Amniotic stem cell (primary cell): ENCODE results near the gene CTDNEP1.

Source experiments
- DNase-seq: peaks from one replicate; lab custom pipeline; 2025; lab: John Stamatoyannopoulos, UW

Gene CTDNEP1

GRCh38 chr17:7226721-7227710, 24.5 kb downstream of the CTDNEP1 start:
- no peak for DNase-seq

DNA sequence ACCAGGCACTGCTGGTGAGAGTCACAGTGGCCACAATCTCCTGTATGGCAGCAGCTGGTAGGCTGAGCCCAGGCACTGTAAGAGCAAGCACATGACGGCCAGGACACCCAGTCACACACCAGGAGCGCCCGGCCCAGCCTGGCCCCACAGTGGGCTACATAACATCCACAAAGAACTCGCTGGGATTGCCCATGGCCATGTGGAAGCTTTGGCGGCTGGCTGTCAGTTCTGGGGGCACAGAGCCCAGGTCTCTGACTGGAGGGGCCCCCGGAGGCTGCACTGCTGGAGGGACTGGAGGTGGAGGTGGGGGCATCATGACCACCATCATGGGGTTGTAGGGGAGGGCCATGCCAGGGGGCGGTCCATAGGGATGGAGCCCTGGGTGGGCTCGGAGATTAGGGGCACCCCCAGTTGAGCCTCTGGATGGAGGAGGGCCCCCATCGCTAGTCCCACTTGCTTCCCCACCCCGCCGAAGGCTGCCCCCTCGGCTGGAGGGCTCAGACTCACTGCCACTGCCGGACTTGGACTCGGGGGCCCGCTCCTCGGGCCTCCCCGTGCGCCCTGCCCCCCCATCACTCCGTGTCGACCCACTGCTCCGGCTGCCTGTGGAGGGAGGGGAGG, 25.7 kb downstream of the CTDNEP1 start:
- DNase-seq = no peak

DNA sequence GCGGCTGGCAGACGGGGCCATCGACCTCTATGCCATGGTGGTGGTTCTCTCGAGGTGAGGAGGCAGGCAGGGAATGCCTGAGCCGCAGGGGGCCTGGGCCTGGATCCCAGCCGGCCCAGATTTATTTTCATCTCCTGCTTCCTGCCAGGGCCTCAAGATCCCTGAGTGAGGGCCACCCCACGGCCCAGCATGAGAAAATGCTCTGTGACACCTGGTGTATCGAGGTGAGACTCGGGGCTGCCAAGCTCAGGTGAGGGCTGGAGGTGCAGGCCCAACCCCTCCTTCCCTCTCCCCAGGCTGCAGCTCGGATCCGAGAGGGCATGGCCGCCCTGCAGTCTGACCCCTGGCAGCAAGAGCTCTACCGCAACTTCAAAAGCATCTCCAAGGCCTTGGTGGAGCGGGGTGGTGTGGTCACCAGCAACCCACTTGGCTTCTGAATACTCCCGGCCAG, 26.8 kb downstream of the CTDNEP1 start:
- no peak for DNase-seq

GRCh38 chr17:7224110-7224509, 27.4 kb downstream of the CTDNEP1 start:
- no peak for DNase-seq

GRCh38 chr17:7223375-7223774, 28.2 kb downstream of the CTDNEP1 start:
- DNase-seq = no peak

DNA sequence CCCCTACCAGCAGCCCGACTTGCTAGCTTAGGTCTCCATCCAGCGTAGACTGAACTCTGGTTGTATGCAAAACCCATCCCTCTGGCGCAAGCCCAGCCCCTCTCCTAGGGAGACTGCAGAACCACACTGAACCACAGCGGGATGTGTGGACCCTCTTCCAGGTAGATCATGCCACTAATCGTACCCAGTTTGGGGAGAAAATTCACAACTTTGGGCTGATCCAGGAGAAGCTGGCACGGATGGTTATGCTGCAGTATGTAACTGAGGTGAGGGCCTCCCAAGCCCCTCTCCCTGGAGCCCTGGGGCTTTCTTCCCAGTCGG, 28.6 kb downstream of the CTDNEP1 start:
- DNase-seq = no peak

- no peak for DNase-seq
These were observed 29.2 kb downstream of the CTDNEP1 start for GRCh38 chr17:7222093-7222971.

- DNase-seq = no peak
These were observed 30.0 kb downstream of the CTDNEP1 start for GRCh38 chr17:7221278-7222092.

DNA sequence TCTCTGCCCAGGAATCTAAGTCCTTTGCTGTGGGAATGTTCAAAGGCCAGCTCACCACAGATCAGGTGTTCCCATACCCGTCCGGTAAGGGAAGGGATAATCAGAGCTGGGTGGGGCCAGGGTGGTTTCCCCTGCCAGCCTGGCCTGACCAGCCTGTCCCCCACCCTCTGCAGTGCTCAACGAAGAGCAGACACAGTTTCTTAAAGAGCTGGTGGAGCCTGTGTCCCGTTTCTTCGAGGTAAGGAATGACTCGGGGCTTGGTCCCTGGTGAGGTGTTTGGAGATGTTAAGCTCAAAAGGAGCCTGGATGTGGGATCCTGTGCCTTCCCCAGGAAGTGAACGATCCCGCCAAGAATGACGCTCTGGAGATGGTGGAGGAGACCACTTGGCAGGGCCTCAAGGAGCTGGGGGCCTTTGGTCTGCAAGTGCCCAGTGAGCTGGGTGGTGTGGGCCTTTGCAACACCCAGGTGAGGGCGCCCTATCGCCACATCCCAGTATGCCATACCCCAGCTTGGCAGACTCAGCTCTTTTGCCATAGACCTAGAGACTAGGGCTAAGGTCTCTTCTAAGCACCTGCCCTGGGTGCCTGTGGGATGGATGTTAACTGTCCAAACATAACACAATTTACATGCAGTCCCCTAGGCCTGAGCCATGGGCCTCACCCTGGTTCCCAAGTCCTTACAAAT, 30.8 kb downstream of the CTDNEP1 start:
- no peak for DNase-seq

GRCh38 chr17:7219812-7220592, 31.5 kb downstream of the CTDNEP1 start, which contains the start of the genes ACADVL and DLG4:
ACADVL (plus strand) TSS chr17:7219938; CDS start chr17:7219985, 47 bp downstream.
DLG4 (minus strand) TSS chr17:7219836.
- peak; percentile 85 for DNase-seq

GRCh38 chr17:7219229-7219811, 32.2 kb downstream of the CTDNEP1 start:
- DNase-seq = no peak

- no peak for DNase-seq
These were observed 32.8 kb downstream of the CTDNEP1 start for GRCh38 chr17:7218758-7219157.

DNA sequence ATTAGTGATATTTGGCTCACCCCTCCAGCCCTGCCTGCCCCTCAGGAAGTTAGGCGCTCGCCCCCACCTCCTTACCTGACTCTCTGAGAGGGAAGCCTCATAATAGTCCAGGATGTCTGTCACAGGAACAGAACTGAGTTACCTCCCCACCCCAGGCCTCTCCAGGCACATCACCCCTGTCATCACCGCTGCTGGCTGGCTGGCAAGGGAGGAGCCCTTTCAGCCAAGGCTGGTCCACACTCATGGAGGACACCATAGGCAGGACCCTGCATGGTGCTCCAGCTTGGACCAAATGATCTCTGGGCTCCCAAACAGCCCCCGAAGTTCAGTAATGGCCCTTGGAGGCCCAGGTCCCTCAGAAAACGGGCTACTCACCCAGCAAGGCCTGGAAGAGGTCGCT, 33.4 kb downstream of the CTDNEP1 start:
- no peak for DNase-seq

- DNase-seq = no peak
These were observed 34.2 kb downstream of the CTDNEP1 start for GRCh38 chr17:7217113-7217987.

- DNase-seq = no peak
These were observed 35.1 kb downstream of the CTDNEP1 start for GRCh38 chr17:7216242-7217112.

GRCh38 chr17:7215652-7216180, 35.8 kb downstream of the CTDNEP1 start:
- no peak for DNase-seq

GRCh38 chr17:7215136-7215638, 36.3 kb downstream of the CTDNEP1 start:
- DNase-seq = no peak
